Sigmoid colon (tissue), 7 donors: Measurements from ENCODE around the gene SLC8A1. TPM values are rescaled to one million over a fixed set of nuclear protein-coding genes. Genes with fewer than 3 reads are reported as not detected.
A peak's percentile ranks its signal among the peaks of the same experiment; 100 is the strongest.

ENCODE experiments used
- DNase-seq: peaks from one replicate; pipeline ENCODE4 v3.0.0-alpha.2; 2019
- H3K27ac ChIP-seq, 4 donors: fragments of 200-600 bp; sonication (generic); one replicate each; pipeline ENCODE4 v1.5.1; 2016 to 2019; ENCODE audit warnings: mild to moderate bottlenecking in 1 of 4
- H3K27me3 ChIP-seq, 3 donors: fragments of 200-600 bp; sonication (generic); one replicate each; pipeline ENCODE4 v1.5.1; 2019; ENCODE audit warnings: mild to moderate bottlenecking in 1 of 3
- H3K36me3 ChIP-seq, 4 donors: fragments of 200-600 bp; sonication (generic); one replicate each; pipeline ENCODE4 v1.5.1; 2016 to 2019
- H3K4me1 ChIP-seq, 4 donors: fragments of 200-600 bp; sonication (generic); one replicate each; pipeline ENCODE4 v1.5.1; 2017 to 2019
- H3K4me3 ChIP-seq, 4 donors: fragments of 200-600 bp; sonication (generic); one replicate each; pipeline ENCODE4 v1.5.1; 2017 to 2019; ENCODE audit warnings: mild to moderate bottlenecking in 2 of 4, moderate library complexity in 1 of 4
- H3K9me3 ChIP-seq, 4 donors: fragments of 200-600 bp in 3 of 4; sonication (generic) in 3 of 4; one replicate each; pipeline versions ENCODE4 v1.5.1 to v1.6.1; 2013 to 2019
- EP300 ChIP-seq, 4 donors: sonication (generic); formaldehyde crosslinking; IDR thresholded peaks; one replicate each; pipeline ENCODE4 v1.6.1; 2017; ENCODE audit warnings: antibody characterized with exemption in 4 of 4
- POLR2A ChIP-seq, 2 donors: fragments of 450-650 bp; IDR thresholded peaks; one replicate each; pipeline ENCODE4 v1.6.1; 2016; ENCODE audit warnings: antibody characterized with exemption in 2 of 2, mild to moderate bottlenecking in 2 of 2, moderate library complexity in 2 of 2
- POLR2AphosphoS5 ChIP-seq, 4 donors: sonication (generic); formaldehyde crosslinking; IDR thresholded peaks; one replicate each; pipeline ENCODE4 v1.6.1; 2017; ENCODE audit warnings: antibody characterized with exemption in 4 of 4
- WGBS, 2 donors: extraction: QIAGEN DNeasy Blood & Tissue Kit; methylation state at CpG; one replicate each; pipeline ENCODE4 v1.1.7; 2013; 5-methylcytosine and 5-hydroxymethylcytosine counted together
- intact Hi-C: fragments of 100-400 bp; cut with DNase I; formaldehyde crosslinking; loops from one replicate; pipeline ENCODE4 v1.15.1; 2023
- polyA plus RNA-seq, 3 donors: library from polyadenylated mRNA; stranded (reverse); fragments of 200-250 nt; gene quantifications; one replicate each; pipeline ENCODE4 v1.2.3, GENCODE V29; 2013
- total RNA-seq, 4 donors: library from RNA; depleted of rRNA; stranded (reverse); fragments of >200 nt; gene quantifications; one replicate each; pipeline ENCODE4 v1.1.0, GENCODE V29; 2016
- TF ChIP-seq, protein P1 (sequence below), 4 experiments: fragments of 450-650 bp in 3 of 4; fragments of 200-600 bp in 1 of 4; IDR thresholded peaks; one replicate each; pipeline ENCODE4 v1.5.1; 2016 to 2019; ENCODE audit warnings: antibody characterized with exemption in 4 of 4, mild to moderate bottlenecking in 3 of 4, moderate library complexity in 2 of 4
- donor health status: healthy with polysubstance abuse.
- donor health status: Bipolar disorder and iron deficiency.
- donor health status: healthy.

The SLC8A1 gene
- total and polyA plus RNA-seq, 7 donors, result 0.60 to 337 (median 229) TPM

DNA sequence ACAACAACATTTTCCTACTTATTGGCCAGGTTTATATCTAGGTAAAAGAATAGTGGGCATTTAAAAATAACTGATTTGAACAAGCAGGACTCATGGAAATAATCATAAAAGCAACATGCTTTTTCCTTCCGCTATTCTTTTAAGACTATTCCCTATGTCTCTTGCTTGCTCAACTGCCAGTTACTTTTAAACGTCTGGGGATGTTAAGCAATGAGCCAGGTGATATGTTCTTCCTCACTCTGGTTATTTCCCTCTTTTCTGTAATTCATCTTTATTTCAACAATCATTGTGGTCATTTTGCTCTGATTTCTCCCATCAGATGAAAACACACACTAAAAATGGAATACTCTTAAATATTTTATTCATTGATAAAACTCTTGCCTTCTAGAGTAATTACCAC, 33.4 kb upstream of the SLC8A1 start:
- WGBS, 2 donors, result 73 to 78% methylated on average over 2 of the region's 2 CpGs
- Histone ChIP-seq H3K36me3 (no peaks in the 10 kb centered on the region), H3K4me3 (no peak overlapping the region), H3K9me3 (no peaks in the 10 kb centered on the region), H3K27me3 (no peaks in the 10 kb centered on the region), H3K27ac (no peak overlapping the region), H3K4me1 (peaks cover 0 to 29% (median 16%) of the 10 kb centered on the region in 4 donors)
- TF ChIP-seq, protein P1, sequence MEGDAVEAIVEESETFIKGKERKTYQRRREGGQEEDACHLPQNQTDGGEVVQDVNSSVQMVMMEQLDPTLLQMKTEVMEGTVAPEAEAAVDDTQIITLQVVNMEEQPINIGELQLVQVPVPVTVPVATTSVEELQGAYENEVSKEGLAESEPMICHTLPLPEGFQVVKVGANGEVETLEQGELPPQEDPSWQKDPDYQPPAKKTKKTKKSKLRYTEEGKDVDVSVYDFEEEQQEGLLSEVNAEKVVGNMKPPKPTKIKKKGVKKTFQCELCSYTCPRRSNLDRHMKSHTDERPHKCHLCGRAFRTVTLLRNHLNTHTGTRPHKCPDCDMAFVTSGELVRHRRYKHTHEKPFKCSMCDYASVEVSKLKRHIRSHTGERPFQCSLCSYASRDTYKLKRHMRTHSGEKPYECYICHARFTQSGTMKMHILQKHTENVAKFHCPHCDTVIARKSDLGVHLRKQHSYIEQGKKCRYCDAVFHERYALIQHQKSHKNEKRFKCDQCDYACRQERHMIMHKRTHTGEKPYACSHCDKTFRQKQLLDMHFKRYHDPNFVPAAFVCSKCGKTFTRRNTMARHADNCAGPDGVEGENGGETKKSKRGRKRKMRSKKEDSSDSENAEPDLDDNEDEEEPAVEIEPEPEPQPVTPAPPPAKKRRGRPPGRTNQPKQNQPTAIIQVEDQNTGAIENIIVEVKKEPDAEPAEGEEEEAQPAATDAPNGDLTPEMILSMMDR (IDR thresholded peaks at IDR 0.05), result no peak
- no peak for TF ChIP-seq POLR2A (IDR thresholded peaks at IDR 0.05)
- TF ChIP-seq POLR2AphosphoS5 (IDR thresholded peaks at IDR 0.05), result no peak
- no peak for TF ChIP-seq EP300 (IDR thresholded peaks at IDR 0.05)
- DNase-seq, result no peak
- intact Hi-C loops, result loop anchor here (10.0 kb wide), 1 partner anchor 279 kb away; no protein-coding TSS in a partner anchor

DNA sequence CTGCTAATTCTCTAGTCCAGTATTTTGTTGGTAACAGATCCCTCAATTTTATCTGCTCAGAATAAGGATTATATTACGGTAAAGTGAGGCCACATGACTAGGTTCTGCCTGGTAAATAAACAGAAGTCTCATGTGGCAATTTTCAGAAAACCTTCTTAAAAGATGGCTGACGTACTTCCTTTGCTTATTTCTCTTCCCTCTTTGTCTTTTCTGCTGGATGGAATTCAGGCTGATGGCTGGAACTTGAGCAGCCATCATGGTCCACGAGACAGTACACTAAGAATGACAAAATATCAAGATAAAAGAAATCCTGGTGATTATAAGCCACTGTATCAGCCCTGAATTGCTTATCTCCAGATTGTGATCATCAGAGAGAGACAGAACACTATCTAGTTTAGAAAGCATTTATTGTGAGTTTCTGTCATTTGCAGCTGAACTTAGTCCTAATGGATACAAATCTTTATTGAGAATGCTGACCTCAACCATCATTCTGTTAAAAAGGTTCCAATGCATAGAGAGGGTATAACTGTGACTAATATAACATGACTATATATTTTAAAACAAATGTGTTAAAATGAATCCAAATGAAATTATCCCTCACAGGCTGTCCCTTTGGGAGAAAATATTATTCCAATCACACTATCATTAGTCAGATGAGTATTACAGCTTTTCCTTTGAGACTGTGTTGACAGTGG, 31.8 kb upstream of the SLC8A1 start:
- Histone ChIP-seq H3K4me3 (no peak overlapping the region), H3K4me1 (peaks cover 0 to 21% (median 15%) of the 10 kb centered on the region in 4 donors), H3K36me3 (no peaks in the 10 kb centered on the region), H3K27ac (no peak overlapping the region), H3K27me3 (no peaks in the 10 kb centered on the region), H3K9me3 (no peaks in the 10 kb centered on the region)
- no peak for DNase-seq
- TF ChIP-seq, protein P1 (IDR thresholded peaks at IDR 0.05), result no peak
- TF ChIP-seq EP300 (IDR thresholded peaks at IDR 0.05) (no peak), POLR2A (IDR thresholded peaks at IDR 0.05) (no peak), POLR2AphosphoS5 (IDR thresholded peaks at IDR 0.05) (no peak)
- WGBS, 2 donors, result 59 to 91% methylated on average over 3 of the region's 3 CpGs
- intact Hi-C loops, result loop anchor here (10.0 kb wide), 1 partner anchor 281 kb away; no protein-coding TSS in a partner anchor

- TF ChIP-seq, protein P1 (IDR thresholded peaks at IDR 0.05), result no peak
- no peak for TF ChIP-seq POLR2A (IDR thresholded peaks at IDR 0.05)
- TF ChIP-seq EP300 (IDR thresholded peaks at IDR 0.05), result no peak
- no peak for TF ChIP-seq POLR2AphosphoS5 (IDR thresholded peaks at IDR 0.05)
- no peak for DNase-seq
- H3K27me3 ChIP-seq, result no peaks in the 10 kb centered on the region
- 85 to 86% methylated on average over 5 of the region's 5 CpGs for WGBS, 2 donors
- intact Hi-C loops, result loop anchor here (10.0 kb wide), 1 partner anchor 284 kb away; no protein-coding TSS in a partner anchor
- no peaks in the 10 kb centered on the region for H3K36me3 ChIP-seq
- H3K9me3 ChIP-seq, result no peaks in the 10 kb centered on the region
- H3K4me3 ChIP-seq, result no peak overlapping the region
- no peak overlapping the region for H3K27ac ChIP-seq
- H3K4me1 ChIP-seq, result peaks cover 0 to 18% (median 3%) of the 10 kb centered on the region in 4 donors
Observed at GRCh38 chr2:40480596-40480995, 28.7 kb upstream of the SLC8A1 start.

GRCh38 chr2:40480073-40480472, 28.2 kb upstream of the SLC8A1 start:
- DNase-seq, result no peak
- peaks cover 0 to 18% (median 3%) of the 10 kb centered on the region in 4 donors for H3K4me1 ChIP-seq
- intact Hi-C loops, result loop anchor here (10.0 kb wide), 1 partner anchor 285 kb away; no protein-coding TSS in a partner anchor
- H3K36me3 ChIP-seq, result no peaks in the 10 kb centered on the region
- H3K4me3 ChIP-seq, result no peak overlapping the region
- no peaks in the 10 kb centered on the region for H3K9me3 ChIP-seq
- peak overlapping the region in 2 of 4 donors; percentile 11 to 15 for H3K27ac ChIP-seq
- H3K27me3 ChIP-seq, result no peaks in the 10 kb centered on the region
- no peak for TF ChIP-seq POLR2A (IDR thresholded peaks at IDR 0.05)

- intact Hi-C loops, result no loop called here
- TF ChIP-seq POLR2AphosphoS5 (IDR thresholded peaks at IDR 0.05) (no peak), EP300 (IDR thresholded peaks at IDR 0.05) (no peak), POLR2A (IDR thresholded peaks at IDR 0.05) (no peak)
- TF ChIP-seq, protein P1 (IDR thresholded peaks at IDR 0.05), result no peak
- H3K4me1 ChIP-seq, result peaks cover 0 to 18% (median 3%) of the 10 kb centered on the region in 4 donors
- WGBS, 2 donors, result 64 to 74% methylated on average over 5 of the region's 5 CpGs
- no peak for DNase-seq
- H3K27ac ChIP-seq, result peak overlapping the region in 1 of 4 donors; percentile 26
- H3K36me3 ChIP-seq, result no peaks in the 10 kb centered on the region
- H3K9me3 ChIP-seq, result no peaks in the 10 kb centered on the region
- no peak overlapping the region for H3K4me3 ChIP-seq
- no peaks in the 10 kb centered on the region for H3K27me3 ChIP-seq
Observed at GRCh38 chr2:40477361-40477760, 25.5 kb upstream of the SLC8A1 start.
